HG03439 (cell line): ENCODE measurements around the gene SLC25A6.
"Not testable (repeated sequence)": the region's sequence is repeated elsewhere in the genome, so short reads cannot be mapped to it uniquely, and the experiment has no call there.

ENCODE experiments used
- ATAC-seq: cut with Tn5 transposase; IDR thresholded peaks from one replicate; pipeline ENCODE4 v1.9.1; 2021; ENCODE audit warnings: mild to moderate bottlenecking, moderate library complexity; ENCODE audit not compliant: unreplicated experiment

SLC25A6 gene

DNA sequence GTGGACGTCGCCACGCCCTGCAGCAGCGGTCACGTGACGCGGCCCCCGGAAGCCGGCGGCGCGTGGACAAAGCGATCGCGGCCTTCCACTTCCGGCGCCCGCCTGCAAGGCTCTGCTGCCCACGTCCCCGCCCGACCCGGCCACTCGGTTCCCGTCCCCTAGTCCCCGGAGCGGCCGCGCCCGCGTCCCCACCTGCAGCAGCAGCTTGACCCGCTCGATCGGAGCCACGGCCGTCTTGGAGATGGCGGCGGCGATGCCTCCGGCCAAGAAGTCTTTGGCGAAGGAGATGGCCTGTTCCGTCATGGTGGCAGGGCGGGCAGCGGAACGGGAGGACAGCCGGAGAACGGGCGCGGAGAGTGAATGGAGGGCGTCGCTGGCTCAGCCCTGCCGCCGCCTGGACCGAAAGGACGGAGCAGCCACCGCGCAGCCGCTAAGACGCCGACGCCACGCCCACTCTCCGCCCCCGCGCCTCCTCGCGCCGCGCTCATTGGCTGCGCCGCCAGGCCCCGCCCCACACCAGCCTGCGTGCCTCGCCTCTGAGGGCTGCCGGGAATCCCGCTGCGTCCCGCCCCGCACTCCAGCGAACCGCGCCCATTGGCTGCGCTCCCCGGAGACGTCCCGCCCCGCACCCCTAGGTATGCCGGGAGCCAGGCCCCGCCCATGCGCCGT, at the start of gene SLC25A6:
TSS of gene SLC25A6 (minus strand) at position 407 of the 669 bp plus-strand sequence. CDS start at position 303, 104 bp downstream.
- peak; percentile 95 for ATAC-seq

DNA sequence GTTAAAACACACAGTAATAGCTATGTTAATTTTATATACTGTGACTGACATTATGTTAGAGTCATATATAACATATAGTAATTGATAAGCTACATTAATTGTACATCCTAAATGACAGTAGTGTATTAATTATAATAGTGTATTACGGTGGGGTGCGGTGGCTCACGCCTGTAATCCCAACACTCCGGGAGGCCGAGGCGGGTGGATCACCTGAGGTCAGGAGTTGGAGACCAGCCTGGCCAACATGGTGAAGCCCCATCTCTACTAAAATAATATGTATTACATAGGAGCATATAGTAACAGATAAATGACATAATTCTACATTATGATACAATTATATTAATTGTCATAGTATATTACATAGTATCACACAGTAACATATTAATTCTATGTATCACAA, 48.6 kb upstream of the SLC25A6 start:
- no peak for ATAC-seq

DNA sequence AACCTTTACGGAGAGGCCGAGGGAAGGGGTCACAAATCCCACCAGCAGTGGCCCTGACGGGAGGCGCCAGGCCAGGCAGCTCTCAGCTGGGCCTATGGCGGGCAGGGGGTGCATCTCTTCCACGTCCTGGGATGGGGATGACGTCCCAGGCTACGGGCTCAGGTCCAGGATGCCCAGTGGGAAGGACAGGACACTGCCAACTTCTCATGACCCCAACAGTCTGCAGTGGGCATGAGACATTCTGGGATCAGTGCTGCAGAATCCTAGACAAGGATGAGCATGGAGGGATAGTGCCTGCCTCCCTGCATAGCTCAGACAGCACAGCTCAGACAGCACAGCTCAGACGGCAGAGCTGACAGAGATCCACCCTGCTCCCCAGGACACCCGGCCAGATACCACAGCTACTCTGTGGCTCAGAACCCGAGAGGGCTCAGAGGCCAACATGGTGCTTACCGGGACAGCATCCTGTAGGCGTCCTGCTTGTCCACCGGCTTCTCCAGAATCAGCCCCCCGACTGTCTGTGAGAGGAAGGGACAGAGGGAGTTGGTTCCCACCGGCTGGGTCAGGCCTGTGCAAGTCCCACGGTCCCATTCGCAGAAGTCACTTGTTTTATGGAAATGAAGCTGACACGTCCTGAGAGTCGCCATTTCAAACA, 43.5 kb upstream of the SLC25A6 start:
- ATAC-seq, result no peak

DNA sequence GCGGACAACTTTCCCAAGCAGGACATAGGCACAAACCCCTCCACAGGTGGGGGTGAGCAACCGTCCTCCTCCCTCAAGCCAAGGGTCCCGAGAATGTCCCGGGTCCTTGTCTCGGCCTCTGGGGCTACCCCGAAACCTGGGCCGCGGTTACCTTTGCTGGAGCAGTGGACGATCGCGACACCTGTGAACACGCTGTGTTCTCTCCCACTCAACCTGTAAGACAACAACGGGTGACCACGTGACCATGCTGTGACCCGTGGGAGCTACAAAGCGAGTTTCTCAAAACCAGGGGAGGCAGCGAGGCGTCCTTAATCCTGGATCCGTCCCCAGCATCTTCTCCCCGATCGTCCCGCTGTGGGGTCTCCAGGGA, 42.9 kb upstream of the SLC25A6 start:
- no peak for ATAC-seq

DNA sequence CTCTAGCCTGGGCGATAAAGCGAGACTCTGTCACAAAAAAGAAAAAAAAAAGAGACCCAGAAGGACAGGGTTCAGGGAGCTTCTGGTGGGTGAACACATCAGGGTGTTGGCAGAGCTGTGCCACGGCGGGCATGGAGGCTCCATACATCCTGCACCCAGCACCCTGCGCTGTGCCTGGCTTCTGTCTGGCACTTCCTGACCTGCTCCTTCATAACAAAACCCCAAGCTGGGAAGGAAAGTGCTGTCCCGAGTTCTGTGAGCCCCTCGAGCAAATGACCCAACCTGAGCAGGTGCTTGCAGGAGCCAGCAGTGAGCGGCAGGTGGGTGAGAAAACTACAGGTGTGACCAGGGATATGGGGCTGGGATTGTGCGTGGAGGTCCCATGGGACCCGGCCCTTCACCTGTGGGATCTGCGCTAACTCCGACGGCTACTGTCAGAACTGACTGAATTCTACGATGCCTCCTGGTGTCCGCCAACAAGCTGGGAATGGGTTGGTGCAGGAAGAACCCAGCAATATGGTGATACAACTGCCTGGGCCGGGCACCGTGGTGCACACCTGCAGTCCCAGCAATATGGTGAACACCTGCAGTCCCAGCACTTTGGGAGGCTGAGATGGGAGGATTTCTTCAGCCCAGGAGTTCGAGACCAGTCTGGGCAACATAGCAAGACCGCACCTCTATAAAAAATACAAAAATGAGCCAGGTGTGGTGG, 41.9 kb upstream of the SLC25A6 start:
- ATAC-seq, result no peak

DNA sequence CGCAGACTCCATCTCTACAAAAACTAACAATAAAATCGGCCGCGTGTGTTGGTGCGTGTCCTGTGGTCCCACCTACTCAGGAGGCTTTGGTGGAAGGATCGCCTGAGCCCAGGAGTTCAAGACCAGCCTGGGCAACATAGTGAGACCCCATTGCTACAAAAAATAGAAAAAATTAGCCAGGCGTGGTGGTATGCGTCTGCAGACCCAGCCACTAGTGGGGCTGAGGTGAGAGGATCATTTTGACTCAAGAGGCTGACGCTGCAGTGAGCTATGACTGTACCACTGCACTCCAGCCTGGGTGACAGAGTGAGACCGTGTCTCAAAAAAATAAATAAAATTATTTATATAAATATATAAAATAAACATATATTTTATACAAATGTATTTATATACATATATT, 38.5 kb upstream of the SLC25A6 start:
- ATAC-seq, result no peak

DNA sequence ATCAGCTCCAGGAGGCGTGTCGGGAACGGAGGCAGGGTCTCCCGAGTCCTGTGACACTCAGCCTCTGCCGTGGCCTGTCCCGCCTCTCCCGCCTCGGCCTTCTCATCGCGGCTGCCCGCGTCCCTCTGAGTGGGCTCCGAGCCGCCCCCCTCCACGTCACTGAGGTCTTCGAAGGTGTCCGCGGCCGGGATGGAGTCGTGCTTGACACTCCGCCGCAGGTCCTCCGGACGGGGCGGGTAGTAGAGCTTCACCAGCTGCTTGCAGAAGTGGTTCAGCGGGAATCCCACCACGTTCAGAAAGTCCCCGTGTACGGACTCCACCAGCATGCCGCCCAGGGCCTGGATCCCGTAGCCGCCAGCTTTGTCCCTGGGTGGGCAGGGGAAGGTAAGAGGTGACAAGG, 35.8 kb upstream of the SLC25A6 start:
- no peak for ATAC-seq

DNA sequence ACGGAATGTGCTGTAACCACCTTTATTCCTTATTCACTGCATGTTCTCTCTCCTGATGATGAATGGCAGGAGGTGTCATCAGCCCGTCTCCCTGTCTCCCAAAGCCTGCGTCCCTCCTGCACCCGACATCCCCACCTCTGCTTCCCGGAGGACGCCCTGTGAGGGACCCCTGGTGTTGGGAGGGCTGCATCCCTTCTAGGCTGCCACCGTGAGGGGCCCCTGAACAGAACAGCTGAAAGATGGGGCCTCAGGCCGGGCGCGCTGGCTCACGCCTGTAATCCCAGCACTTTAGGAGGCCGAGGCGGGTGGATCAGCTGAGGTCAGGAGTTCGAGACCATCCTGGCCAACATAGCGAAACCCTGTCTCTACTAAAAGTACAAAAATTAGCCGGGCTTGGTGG, 34.4 kb upstream of the SLC25A6 start:
- not testable (repeated sequence) for ATAC-seq

DNA sequence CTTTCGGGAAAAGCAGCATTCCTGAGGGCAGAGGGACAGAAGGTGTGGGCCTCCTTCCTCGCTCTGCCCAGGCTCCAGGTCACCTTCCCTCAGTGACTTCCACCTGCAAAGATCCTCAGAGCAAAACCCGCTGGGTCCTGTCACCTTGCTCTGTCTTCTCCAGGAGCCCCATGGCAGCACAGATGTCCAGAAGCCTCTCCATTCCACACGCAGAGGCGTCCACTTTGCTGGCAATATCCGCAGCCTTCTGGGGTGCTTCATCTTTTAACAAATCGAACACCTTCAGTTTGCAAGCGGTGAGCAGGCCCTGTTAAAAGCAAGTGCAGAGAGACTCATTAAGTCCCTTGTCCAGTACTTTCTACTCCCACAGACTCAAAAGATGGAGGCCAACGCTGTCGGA, 33.5 kb upstream of the SLC25A6 start:
- ATAC-seq, result no peak

DNA sequence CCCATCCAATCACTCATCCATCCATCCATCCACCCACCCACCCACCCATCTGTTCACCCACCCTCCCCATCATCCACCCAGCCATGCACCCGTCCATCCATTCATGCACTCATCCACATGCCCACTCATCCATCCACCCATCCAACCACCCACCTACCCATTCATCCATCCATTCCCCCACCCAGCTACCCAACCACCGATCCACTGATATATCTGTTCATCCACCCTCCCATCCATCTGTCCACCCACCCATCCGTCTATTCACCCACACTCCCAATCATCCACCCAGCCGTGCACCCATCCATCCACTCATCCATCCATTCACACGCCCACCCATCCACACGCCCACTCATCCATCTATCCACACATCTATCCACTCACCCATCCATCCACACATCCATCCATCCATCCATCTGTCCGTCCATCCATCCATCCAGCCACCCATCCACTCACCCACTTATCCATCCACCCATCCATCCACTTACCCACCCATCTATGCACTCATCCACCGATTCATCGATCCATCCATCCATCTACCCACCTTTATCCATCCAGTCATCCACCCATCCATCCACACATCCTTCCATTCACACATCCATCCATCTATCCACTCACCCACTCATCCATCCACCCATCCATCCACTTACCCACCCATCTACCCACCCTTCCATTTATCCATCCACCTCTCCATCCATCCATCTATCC, 32.4 kb upstream of the SLC25A6 start:
- no peak for ATAC-seq

DNA sequence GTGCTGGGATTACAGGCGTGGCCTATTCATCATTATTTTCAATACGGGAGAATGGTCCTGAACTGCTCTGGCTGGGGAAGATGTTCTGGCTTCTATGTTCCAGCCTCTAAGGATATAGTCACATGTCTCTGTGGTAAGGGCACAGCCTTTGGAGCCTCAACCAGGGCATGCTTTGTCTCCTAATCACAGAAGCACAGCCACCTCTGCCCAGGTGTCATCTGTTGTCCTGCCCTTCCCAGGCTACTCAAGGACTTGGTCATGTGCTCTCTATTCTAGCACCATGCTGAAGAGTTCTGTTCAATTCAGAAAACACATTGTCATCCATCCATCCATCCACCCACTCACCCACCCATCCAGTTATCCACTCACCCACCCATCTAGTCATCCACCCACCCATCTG, 31.3 kb upstream of the SLC25A6 start:
- ATAC-seq, result no peak

DNA sequence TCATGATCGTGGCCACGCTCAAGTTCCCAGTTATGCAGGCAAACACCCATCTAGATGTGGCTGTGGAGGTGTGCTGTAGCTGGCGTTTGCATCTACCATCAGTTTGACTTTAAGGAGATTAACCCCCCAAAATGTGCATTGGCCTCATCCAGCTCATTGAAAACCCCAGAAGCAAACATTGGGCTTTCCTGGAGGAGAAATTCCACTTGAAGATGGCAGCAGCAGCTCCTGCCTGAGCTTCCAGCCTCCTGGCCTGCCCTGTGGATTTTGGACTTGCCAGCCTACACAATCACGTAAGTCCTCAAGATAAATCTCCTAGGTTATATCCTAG, 30.2 kb upstream of the SLC25A6 start:
- ATAC-seq, result no peak

DNA sequence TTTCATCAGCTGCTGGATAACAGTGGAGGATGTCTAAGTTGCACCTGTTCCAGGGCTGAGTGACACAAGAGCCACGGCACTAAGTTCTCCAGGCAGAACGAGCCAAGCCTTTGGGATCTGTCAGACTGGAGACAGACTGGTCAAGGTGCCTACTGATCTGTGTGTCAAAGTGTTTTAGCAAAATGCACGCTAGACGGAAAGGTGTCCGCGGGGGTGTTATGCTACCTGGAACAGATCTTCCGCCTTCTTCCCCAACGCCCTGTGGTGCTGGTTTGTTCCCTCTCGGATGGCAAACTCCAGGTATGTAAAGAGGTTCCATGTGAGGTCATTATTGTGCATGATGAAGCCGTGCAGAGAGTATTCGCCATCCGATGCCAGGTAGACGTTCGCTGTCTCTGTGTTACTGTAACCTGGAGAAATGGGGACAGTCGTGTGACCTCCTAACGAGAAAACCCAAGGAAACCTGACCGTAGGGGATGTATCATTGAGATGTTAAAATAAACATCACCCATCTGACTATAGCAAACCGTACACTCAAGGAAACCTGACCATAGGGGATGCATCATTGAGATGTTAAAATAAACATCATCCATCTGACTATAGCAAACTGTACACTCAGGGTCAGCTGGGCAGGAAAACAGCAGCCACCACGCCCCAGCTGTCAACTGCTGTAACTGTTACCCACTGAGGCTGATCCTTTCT, 29.7 kb upstream of the SLC25A6 start:
- no peak for ATAC-seq

DNA sequence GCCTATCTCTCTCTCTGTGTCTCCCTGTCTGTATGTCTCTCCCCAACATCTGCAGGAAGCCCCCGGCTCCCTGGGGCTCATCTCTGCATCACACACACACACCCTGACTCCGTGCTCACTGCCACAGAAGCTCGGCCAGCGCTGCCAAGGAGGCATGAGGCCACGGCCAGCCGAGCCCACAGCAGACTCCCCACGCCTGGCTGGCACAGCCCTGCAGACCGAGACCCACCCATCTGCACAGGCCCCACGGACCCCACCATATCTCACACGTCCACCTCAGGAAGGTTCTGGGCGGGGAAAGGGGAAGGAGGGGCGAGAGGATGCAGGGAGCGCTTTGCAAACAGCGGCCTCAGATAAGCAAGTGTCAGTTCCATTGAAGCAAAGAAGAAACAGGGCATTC, 28.5 kb upstream of the SLC25A6 start:
- ATAC-seq, result no peak

DNA sequence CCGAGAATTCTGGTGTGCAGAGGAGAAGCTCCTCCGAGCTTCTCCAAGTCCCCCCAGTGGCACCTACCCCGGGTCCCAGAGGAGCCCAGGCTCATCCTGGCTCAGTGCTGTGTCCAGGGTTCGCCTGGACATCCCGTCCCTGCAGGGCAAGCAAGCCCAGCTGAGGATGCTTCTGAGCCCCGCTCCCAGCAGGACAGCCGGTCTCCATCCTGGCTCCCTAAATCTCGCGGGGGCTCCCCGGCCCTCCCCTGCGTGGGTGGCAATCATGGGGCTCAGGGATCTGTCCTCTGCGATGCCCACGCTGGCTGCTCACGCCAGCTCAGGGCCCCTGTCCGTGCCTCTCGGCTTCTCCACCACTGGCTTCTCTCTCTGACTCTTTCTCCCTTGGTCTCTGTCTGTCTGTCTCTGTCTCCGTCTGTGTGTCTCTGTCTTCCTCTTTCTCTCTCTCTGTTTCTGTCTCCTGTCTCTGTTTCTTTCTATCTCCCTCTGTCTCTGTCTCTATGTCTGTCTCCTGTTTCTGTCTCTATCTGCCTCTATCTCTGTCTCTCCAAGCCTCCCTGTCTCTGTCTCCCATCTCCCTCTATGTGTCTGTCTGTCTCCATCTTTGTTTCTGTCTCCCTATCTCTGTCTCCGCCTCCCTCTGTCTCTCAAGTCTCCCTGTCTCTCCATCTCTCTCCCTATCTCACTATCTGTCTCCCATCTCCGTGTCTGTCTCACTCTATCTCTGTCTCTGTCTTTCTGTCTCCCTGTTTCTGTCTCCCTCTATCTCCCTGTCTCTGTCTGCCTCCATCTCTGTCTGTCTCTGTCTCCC, 27.8 kb upstream of the SLC25A6 start:
- ATAC-seq, result no peak

DNA sequence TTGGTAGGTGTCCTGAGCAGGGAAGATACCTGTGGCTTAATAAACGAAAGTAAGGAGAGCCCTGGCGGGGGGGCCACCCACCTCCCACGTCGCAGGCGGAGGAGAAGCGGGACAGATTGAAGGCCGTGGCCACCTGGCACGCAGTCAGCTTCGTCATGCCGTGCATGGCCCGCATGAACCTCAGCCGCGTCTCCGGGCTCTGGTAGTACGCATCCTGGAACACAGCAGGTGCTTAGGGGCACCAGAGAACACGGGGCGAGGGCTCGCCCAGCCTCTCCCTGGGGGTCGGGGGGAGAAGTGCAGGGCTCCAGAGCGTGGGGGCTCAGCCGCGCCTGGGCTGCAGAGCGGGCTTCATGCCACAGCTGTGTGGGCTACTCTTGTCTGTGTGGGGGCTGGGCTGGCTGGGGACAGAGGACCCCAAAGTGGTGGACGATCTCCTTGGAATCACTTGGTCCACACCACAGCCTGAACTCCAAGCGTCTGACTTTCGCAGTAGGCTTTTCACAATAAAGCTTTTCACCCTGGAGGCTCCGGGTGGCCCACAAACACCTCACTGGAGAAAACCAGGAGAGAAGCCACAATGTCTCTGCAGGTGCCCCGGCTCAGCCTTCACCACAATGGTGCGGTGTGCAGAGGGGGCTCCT, 27.1 kb upstream of the SLC25A6 start:
- no peak for ATAC-seq

DNA sequence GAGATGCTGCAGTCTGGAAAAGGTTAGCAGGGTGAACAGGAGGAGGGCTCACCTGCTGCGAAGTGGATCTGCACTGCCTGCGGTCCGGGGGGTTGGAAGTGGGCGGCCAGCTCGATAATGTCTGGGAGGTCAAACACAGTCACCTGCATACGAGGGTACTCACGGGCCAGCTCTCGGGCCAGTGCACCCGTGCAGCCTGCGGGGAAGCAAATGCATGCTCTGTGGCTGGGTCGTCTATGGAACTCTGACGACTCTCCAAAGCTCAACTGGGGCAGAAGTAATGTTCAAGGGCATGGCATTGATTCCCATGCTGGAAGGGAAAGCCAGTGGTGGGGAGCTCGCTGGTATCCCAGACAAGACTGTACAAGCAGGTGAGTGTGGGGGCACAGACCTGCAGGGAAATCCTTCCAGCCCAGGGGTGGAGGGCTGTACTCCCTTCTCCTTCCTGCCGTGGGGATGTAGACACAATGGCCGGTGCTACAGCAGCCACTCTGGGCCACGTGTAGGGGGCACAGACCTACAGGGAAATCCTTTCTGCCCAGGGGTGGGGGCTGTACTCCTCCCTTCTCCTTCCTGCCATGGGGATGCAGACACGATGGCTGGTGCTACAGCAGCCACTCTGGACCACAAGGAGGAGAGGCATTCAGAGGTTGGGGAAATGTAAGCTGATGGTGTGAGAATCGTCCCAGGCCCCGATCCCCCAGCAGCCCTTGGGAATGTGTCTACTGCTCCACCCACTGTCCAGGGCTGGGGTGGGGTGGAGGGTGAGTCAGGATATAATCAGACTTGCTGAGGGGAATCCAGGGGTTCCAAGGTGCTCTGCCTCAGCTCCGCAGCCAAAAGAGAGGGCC, 26.2 kb upstream of the SLC25A6 start:
- no peak for ATAC-seq

DNA sequence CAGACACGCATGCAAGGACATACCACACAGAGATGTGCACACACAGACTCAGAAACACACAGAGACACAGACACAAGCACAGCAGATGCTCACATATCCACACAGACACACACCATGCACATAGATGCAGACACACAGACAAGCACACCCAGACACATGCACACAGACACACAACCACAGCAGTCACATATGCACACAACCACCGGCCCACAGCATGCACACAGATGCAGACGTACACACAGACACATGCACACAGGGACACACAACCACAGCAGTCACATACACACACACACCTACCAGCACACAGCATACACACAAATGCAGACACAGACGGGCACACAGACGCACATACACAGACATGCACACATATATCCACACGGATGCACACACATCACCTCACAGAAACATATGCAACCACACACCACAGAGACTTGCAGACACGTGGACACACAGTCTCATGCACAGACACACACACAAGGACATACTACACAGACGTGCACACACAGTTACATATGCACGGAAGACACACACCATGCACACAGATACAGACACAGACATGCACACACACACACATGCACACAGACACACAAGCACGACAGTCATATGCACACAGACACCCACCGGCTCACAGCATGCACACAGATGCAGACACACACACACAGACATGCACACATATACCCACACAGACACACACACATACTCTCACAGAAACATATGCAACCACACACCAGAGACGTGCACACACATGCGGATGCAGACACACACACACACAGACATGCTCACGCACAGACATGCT, 25.2 kb upstream of the SLC25A6 start:
- no peak for ATAC-seq
